ENCODE results near the gene REG4.

REG4 gene

GRCh38 chr1:119778886-119779560 is 32.2 kb downstream of the REG4 start:
- no peak for DNase-seq

- no peak for DNase-seq
Measured at GRCh38 chr1:119778359-119778758, 32.9 kb downstream of the REG4 start.

GRCh38 chr1:119774746-119775490 is 36.3 kb downstream of the REG4 start:
- no peak for DNase-seq

- no peak for DNase-seq
Measured at GRCh38 chr1:119773711-119774241, 37.5 kb downstream of the REG4 start.

GRCh38 chr1:119772298-119772697 is 39.0 kb downstream of the REG4 start:
- DNase-seq, result no peak

GRCh38 chr1:119771770-119772169 is 39.5 kb downstream of the REG4 start:
- DNase-seq, result no peak

- peak; percentile 25 for DNase-seq
Measured at GRCh38 chr1:119771016-119771415, 40.2 kb downstream of the REG4 start.

GRCh38 chr1:119768778-119769177 is 42.5 kb downstream of the REG4 start, which contains the start of gene HMGCS2:
TSS of gene HMGCS2 (minus strand) at chr1:119768905. CDS start at chr1:119768844, 61 bp downstream.
- no peak for DNase-seq

- DNase-seq, result peak; percentile 39
Measured at GRCh38 chr1:119767486-119767885, 43.8 kb downstream of the REG4 start.

GRCh38 chr1:119766374-119766794 is 44.9 kb downstream of the REG4 start:
- DNase-seq, result peak; percentile 10

GRCh38 chr1:119764220-119764619 is 47.0 kb downstream of the REG4 start:
- DNase-seq, result no peak

GRCh38 chr1:119762953-119763352 is 48.3 kb downstream of the REG4 start:
- DNase-seq, result no peak

- no peak for DNase-seq
Measured at GRCh38 chr1:119762409-119762808, 48.9 kb downstream of the REG4 start.

- DNase-seq, result no peak
Measured at GRCh38 chr1:119758584-119758983, 52.7 kb downstream of the REG4 start.

- no peak for DNase-seq
Measured at GRCh38 chr1:119752592-119752991, 58.7 kb downstream of the REG4 start.

GRCh38 chr1:119748040-119748439 is 63.2 kb downstream of the REG4 start:
- no peak for DNase-seq

GRCh38 chr1:119747451-119747850 is 63.8 kb downstream of the REG4 start:
- no peak for DNase-seq

GRCh38 chr1:119745034-119745433 is 66.2 kb downstream of the REG4 start:
- DNase-seq, result no peak

GRCh38 chr1:119744598-119744942 is 66.7 kb downstream of the REG4 start:
- no peak for DNase-seq
